ENCODE data around the gene SENP8. TPM values are rescaled to one million over a fixed set of nuclear protein-coding genes. Genes with fewer than 3 reads are reported as not detected.
A peak's percentile ranks its signal among the peaks of the same experiment; 100 is the strongest.

SENP8 gene
- total and polyA plus RNA-seq, 2 of the 13 experiments (the other 11 are each of a cell fraction or from before 2014, with no cell fraction given) = 2.7 to 3.0 TPM

GRCh38 chr15:72182673-72183072, 64.5 kb downstream of the SENP8 start (continued):
- TF ChIP-seq, protein P1, sequence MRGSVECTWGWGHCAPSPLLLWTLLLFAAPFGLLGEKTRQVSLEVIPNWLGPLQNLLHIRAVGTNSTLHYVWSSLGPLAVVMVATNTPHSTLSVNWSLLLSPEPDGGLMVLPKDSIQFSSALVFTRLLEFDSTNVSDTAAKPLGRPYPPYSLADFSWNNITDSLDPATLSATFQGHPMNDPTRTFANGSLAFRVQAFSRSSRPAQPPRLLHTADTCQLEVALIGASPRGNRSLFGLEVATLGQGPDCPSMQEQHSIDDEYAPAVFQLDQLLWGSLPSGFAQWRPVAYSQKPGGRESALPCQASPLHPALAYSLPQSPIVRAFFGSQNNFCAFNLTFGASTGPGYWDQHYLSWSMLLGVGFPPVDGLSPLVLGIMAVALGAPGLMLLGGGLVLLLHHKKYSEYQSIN (CRISPR knock-in tag; IDR thresholded peaks at IDR 0.05; ENCODE audit: borderline replicate concordance) = no peak
- no peak for TF ChIP-seq SRSF4 (IDR thresholded peaks at IDR 0.05; ENCODE audit: low read depth, low read length, poor library complexity, severe bottlenecking)
- no peak for TF ChIP-seq SOX6 (IDR thresholded peaks at IDR 0.05)
- TF ChIP-seq SOX6 (CRISPR knock-in tag; IDR thresholded peaks at IDR 0.05) = peak; percentile 93
- TF ChIP-seq ZFP62 (CRISPR knock-in tag; IDR thresholded peaks at IDR 0.05) = no peak
- 0 out of 2 replicates have a peak, but pooled peaks have one; percentile 31 for TF ChIP-seq FOXC1 (CRISPR knock-in tag; IDR thresholded peaks at IDR 0.05; ENCODE audit: borderline replicate concordance)
- TF ChIP-seq ATF7-NPFF (CRISPR knock-in tag; IDR thresholded peaks at IDR 0.05; ENCODE audit: low read depth) = no peak
- TF ChIP-seq ZBTB7B (CRISPR knock-in tag; IDR thresholded peaks at IDR 0.05) = no peak
- peak; percentile 94 for TF ChIP-seq FOXP4 (CRISPR knock-in tag; IDR thresholded peaks at IDR 0.05)
- no peak for TF ChIP-seq CAMTA2 (CRISPR knock-in tag; IDR thresholded peaks at IDR 0.05; ENCODE audit: borderline replicate concordance)
- TF ChIP-seq IKZF5 (CRISPR knock-in tag; IDR thresholded peaks at IDR 0.05) = peak; percentile 66; the same call in 1 of the 2 replicates
- TF ChIP-seq MLXIP (CRISPR knock-in tag; IDR thresholded peaks at IDR 0.05; ENCODE audit: borderline replicate concordance) = no peak
- no peak for TF ChIP-seq NONO (IDR thresholded peaks at IDR 0.05)
- TF ChIP-seq NONO (CRISPR knock-in tag; conservative IDR thresholded peaks at IDR 0.05) = peak; percentile 65; the same call in 1 of the 2 replicates
- peak; percentile 89 for TF ChIP-seq PITX1 (CRISPR knock-in tag; IDR thresholded peaks at IDR 0.05)
- TF ChIP-seq ZBTB20 (CRISPR knock-in tag; IDR thresholded peaks at IDR 0.05; ENCODE audit: borderline replicate concordance, low read depth) = no peak; the same call in 1 of the 2 replicates
- TF ChIP-seq ZBTB14 (CRISPR knock-in tag; IDR thresholded peaks at IDR 0.05) = no peak
- TF ChIP-seq ZNF414 (CRISPR knock-in tag; IDR thresholded peaks at IDR 0.05) = peak; percentile 97
- peak; percentile 60; the same call in 1 of the 2 replicates for TF ChIP-seq RXRA (CRISPR knock-in tag; IDR thresholded peaks at IDR 0.05)
- 0 out of 2 replicates have a peak, but pooled peaks have one; percentile 37 for TF ChIP-seq TEF (CRISPR knock-in tag; IDR thresholded peaks at IDR 0.05)
- no peak for TF ChIP-seq NFE2L2 (IDR thresholded peaks at IDR 0.05; ENCODE audit: low read length)

All from HepG2 (cell line).